ENCODE data around the gene NOS1AP. TPM values are rescaled to one million over a fixed set of nuclear protein-coding genes. Genes with fewer than 3 reads are reported as not detected.

Gene NOS1AP
- total RNA-seq, 2 donors from 2014 or later = 0.13 TPM; not detected in 1

- Mint-ChIP-seq H3K27ac (no peak overlapping the region), H3K9me3 (no peaks in the 10 kb centered on the region), H3K27me3 (peaks cover 16% of the 10 kb centered on the region), H3K4me1 (no peaks in the 10 kb centered on the region), H3K4me3 (no peak overlapping the region), H3K36me3 (ENCODE audit: low read depth) (no peaks in the 10 kb centered on the region)
- no peak for ATAC-seq (replicated peaks)
Measured at GRCh38 chr1:162204129-162204822, 134.8 kb downstream of the NOS1AP start.

- Mint-ChIP-seq H3K27ac (no peak overlapping the region), H3K4me3 (no peak overlapping the region), H3K9me3 (no peaks in the 10 kb centered on the region), H3K27me3 (peaks cover 16% of the 10 kb centered on the region), H3K4me1 (no peaks in the 10 kb centered on the region), H3K36me3 (ENCODE audit: low read depth) (no peaks in the 10 kb centered on the region)
- no peak for ATAC-seq (replicated peaks)
Measured at GRCh38 chr1:162204823-162205155, 135.3 kb downstream of the NOS1AP start.

- H3K27me3 Mint-ChIP-seq = peaks cover 18% of the 10 kb centered on the region
- H3K36me3 Mint-ChIP-seq (ENCODE audit: low read depth) = no peaks in the 10 kb centered on the region
- no peaks in the 10 kb centered on the region for H3K9me3 Mint-ChIP-seq
- no peak overlapping the region for H3K4me3 Mint-ChIP-seq
- ATAC-seq (replicated peaks) = no peak
- H3K27ac Mint-ChIP-seq = no peak overlapping the region
- no peaks in the 10 kb centered on the region for H3K4me1 Mint-ChIP-seq
Measured at GRCh38 chr1:162206300-162206699, 136.8 kb downstream of the NOS1AP start.

- H3K36me3 Mint-ChIP-seq (ENCODE audit: low read depth) = no peaks in the 10 kb centered on the region
- no peak for ATAC-seq (replicated peaks)
- H3K27ac Mint-ChIP-seq = no peak overlapping the region
- H3K4me1 Mint-ChIP-seq = no peaks in the 10 kb centered on the region
- H3K27me3 Mint-ChIP-seq = peaks cover 22% of the 10 kb centered on the region
- no peak overlapping the region for H3K4me3 Mint-ChIP-seq
- no peaks in the 10 kb centered on the region for H3K9me3 Mint-ChIP-seq
Measured at GRCh38 chr1:162206749-162207635, 137.5 kb downstream of the NOS1AP start.

- Mint-ChIP-seq H3K9me3 (no peaks in the 10 kb centered on the region), H3K4me3 (no peak overlapping the region), H3K27ac (no peak overlapping the region), H3K36me3 (ENCODE audit: low read depth) (no peaks in the 10 kb centered on the region), H3K27me3 (peaks cover 23% of the 10 kb centered on the region), H3K4me1 (no peaks in the 10 kb centered on the region)
- no peak for ATAC-seq (replicated peaks)
Measured at GRCh38 chr1:162207862-162208261, 138.4 kb downstream of the NOS1AP start.

- H3K9me3 Mint-ChIP-seq = no peaks in the 10 kb centered on the region
Measured at GRCh38 chr1:162210196-162210595, 140.7 kb downstream of the NOS1AP start.

GRCh38 chr1:162212713-162213112 lies 143.2 kb downstream of the NOS1AP start:
- ATAC-seq (replicated peaks) = no peak
- Mint-ChIP-seq H3K36me3 (ENCODE audit: low read depth) (no peaks in the 10 kb centered on the region), H3K9me3 (no peaks in the 10 kb centered on the region), H3K27ac (no peak overlapping the region), H3K4me3 (no peak overlapping the region), H3K27me3 (peaks cover 16% of the 10 kb centered on the region), H3K4me1 (no peaks in the 10 kb centered on the region)

More at GRCh38 chr1:162210196-162210595, 140.7 kb downstream of the NOS1AP start:
- peaks cover 13% of the 10 kb centered on the region for H3K27me3 Mint-ChIP-seq
- no peak for ATAC-seq (replicated peaks)
- H3K27ac Mint-ChIP-seq = no peak overlapping the region
- H3K36me3 Mint-ChIP-seq (ENCODE audit: low read depth) = no peaks in the 10 kb centered on the region
- H3K4me1 Mint-ChIP-seq = no peaks in the 10 kb centered on the region
- H3K4me3 Mint-ChIP-seq = no peak overlapping the region

- no peak overlapping the region for H3K4me3 Mint-ChIP-seq
- H3K9me3 Mint-ChIP-seq = no peaks in the 10 kb centered on the region
- H3K27ac Mint-ChIP-seq = no peak overlapping the region
- no peak for ATAC-seq (replicated peaks)
- H3K27me3 Mint-ChIP-seq = peaks cover 16% of the 10 kb centered on the region
- H3K4me1 Mint-ChIP-seq = no peaks in the 10 kb centered on the region
- no peaks in the 10 kb centered on the region for H3K36me3 Mint-ChIP-seq (ENCODE audit: low read depth)
Measured at GRCh38 chr1:162213281-162213912, 143.9 kb downstream of the NOS1AP start.

GRCh38 chr1:162214202-162214601 lies 144.7 kb downstream of the NOS1AP start:
- Mint-ChIP-seq H3K4me1 (no peaks in the 10 kb centered on the region), H3K9me3 (no peaks in the 10 kb centered on the region), H3K27me3 (peaks cover 19% of the 10 kb centered on the region), H3K36me3 (ENCODE audit: low read depth) (no peaks in the 10 kb centered on the region), H3K27ac (no peak overlapping the region), H3K4me3 (no peak overlapping the region)
- no peak for ATAC-seq (replicated peaks)

- Mint-ChIP-seq H3K27me3 (peaks cover 16% of the 10 kb centered on the region), H3K36me3 (ENCODE audit: low read depth) (no peaks in the 10 kb centered on the region), H3K4me1 (no peaks in the 10 kb centered on the region), H3K9me3 (no peaks in the 10 kb centered on the region), H3K27ac (no peak overlapping the region), H3K4me3 (no peak overlapping the region)
- no peak for ATAC-seq (replicated peaks)
Measured at GRCh38 chr1:162215902-162216301, 146.4 kb downstream of the NOS1AP start.

GRCh38 chr1:162216604-162217003 lies 147.1 kb downstream of the NOS1AP start:
- peaks cover 19% of the 10 kb centered on the region for H3K27me3 Mint-ChIP-seq
- H3K4me3 Mint-ChIP-seq = no peak overlapping the region
- no peaks in the 10 kb centered on the region for H3K4me1 Mint-ChIP-seq
- no peak for ATAC-seq (replicated peaks)
- no peak overlapping the region for H3K27ac Mint-ChIP-seq
- no peaks in the 10 kb centered on the region for H3K9me3 Mint-ChIP-seq
- H3K36me3 Mint-ChIP-seq (ENCODE audit: low read depth) = no peaks in the 10 kb centered on the region

- Mint-ChIP-seq H3K27ac (no peak overlapping the region), H3K9me3 (no peaks in the 10 kb centered on the region), H3K4me1 (no peaks in the 10 kb centered on the region), H3K27me3 (peaks cover 18% of the 10 kb centered on the region), H3K4me3 (no peak overlapping the region), H3K36me3 (ENCODE audit: low read depth) (no peaks in the 10 kb centered on the region)
- ATAC-seq (replicated peaks) = no peak
Measured at GRCh38 chr1:162217706-162218105, 148.2 kb downstream of the NOS1AP start.

- Mint-ChIP-seq H3K9me3 (no peaks in the 10 kb centered on the region), H3K36me3 (ENCODE audit: low read depth) (no peaks in the 10 kb centered on the region), H3K27ac (no peak overlapping the region), H3K27me3 (peaks cover 23% of the 10 kb centered on the region), H3K4me3 (no peak overlapping the region), H3K4me1 (no peaks in the 10 kb centered on the region)
- ATAC-seq (replicated peaks) = no peak
Measured at GRCh38 chr1:162218546-162218945, 149.1 kb downstream of the NOS1AP start.

GRCh38 chr1:162218975-162219374 lies 149.5 kb downstream of the NOS1AP start:
- no peak overlapping the region for H3K27ac Mint-ChIP-seq
- no peak for ATAC-seq (replicated peaks)
- H3K4me3 Mint-ChIP-seq = no peak overlapping the region
- H3K36me3 Mint-ChIP-seq (ENCODE audit: low read depth) = no peaks in the 10 kb centered on the region
- no peaks in the 10 kb centered on the region for H3K9me3 Mint-ChIP-seq
- no peaks in the 10 kb centered on the region for H3K4me1 Mint-ChIP-seq
- H3K27me3 Mint-ChIP-seq = peaks cover 23% of the 10 kb centered on the region

GRCh38 chr1:162219461-162219860 lies 150.0 kb downstream of the NOS1AP start:
- ATAC-seq (replicated peaks) = no peak
- Mint-ChIP-seq H3K27ac (no peak overlapping the region), H3K36me3 (ENCODE audit: low read depth) (no peaks in the 10 kb centered on the region), H3K27me3 (peaks cover 26% of the 10 kb centered on the region), H3K4me3 (no peak overlapping the region), H3K4me1 (no peaks in the 10 kb centered on the region), H3K9me3 (no peaks in the 10 kb centered on the region)
